Right lobe of liver (tissue), 4 donors: ENCODE measurements around the gene RIT2.

Experiments
- POLR2A ChIP-seq: fragments of 450-650 bp; IDR thresholded peaks from one replicate; pipeline ENCODE4 v1.6.1; 2017; ENCODE audit warnings: antibody characterized with exemption, mild to moderate bottlenecking
- TF ChIP-seq, protein P1 (sequence below), 4 donors: fragments of 200-600 bp in 3 of 4; fragments of 450-650 bp in 1 of 4; IDR thresholded peaks; one replicate each; pipeline versions ENCODE4 v1.5.1 to v1.8.0; 2016 to 2022; ENCODE audit warnings: antibody characterized with exemption in 4 of 4, mild to moderate bottlenecking in 2 of 4
- donor health status: DM: no; HTN: no; CAD: no.
- donor health status: DM: no; HTN: no; CAD: no.
- donor health status: DM: no; HTN: yes; CAD: no.

DNA sequence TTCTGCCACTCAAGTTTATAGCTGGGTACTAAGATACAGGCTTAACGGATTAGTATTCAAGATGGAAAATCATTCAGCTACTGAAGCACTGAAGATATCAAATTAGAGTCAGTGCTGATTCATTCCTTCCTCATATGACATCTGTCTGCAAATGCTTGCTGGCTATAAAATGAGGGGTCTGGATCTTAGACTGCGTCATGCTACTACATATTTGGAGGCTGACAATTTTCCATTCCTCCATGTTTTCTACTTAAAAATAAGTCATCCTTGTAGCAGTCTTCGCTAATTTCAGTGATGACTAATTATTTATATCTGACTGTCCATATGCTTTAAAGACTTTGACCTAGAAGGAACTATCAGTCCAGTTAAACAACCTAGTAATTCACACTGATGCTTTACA is 233.4 kb downstream of the RIT2 start:
- no peak for TF ChIP-seq POLR2A
- TF ChIP-seq, protein P1, sequence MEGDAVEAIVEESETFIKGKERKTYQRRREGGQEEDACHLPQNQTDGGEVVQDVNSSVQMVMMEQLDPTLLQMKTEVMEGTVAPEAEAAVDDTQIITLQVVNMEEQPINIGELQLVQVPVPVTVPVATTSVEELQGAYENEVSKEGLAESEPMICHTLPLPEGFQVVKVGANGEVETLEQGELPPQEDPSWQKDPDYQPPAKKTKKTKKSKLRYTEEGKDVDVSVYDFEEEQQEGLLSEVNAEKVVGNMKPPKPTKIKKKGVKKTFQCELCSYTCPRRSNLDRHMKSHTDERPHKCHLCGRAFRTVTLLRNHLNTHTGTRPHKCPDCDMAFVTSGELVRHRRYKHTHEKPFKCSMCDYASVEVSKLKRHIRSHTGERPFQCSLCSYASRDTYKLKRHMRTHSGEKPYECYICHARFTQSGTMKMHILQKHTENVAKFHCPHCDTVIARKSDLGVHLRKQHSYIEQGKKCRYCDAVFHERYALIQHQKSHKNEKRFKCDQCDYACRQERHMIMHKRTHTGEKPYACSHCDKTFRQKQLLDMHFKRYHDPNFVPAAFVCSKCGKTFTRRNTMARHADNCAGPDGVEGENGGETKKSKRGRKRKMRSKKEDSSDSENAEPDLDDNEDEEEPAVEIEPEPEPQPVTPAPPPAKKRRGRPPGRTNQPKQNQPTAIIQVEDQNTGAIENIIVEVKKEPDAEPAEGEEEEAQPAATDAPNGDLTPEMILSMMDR (IDR thresholded peaks at IDR 0.05), result no peak
